ENCODE results near the gene MRPL55.

MRPL55 gene

GRCh38 chr1:228084325-228084724, 24.8 kb downstream of the MRPL55 start:
- DNase-seq (ENCODE audit: low spot score) = no peak

- no peak for DNase-seq (ENCODE audit: low spot score)
Measured at GRCh38 chr1:228083871-228084278, 25.2 kb downstream of the MRPL55 start.

GRCh38 chr1:228082918-228083870, 25.9 kb downstream of the MRPL55 start:
- DNase-seq (ENCODE audit: low spot score) = no peak

- peak; percentile 96 for DNase-seq (ENCODE audit: low spot score)
Measured at GRCh38 chr1:228082214-228082917, 26.7 kb downstream of the MRPL55 start, which contains the start of gene ARF1. Gene ARF1 (plus strand): TSS chr1:228082708. CDS start chr1:228097115, 14,407 bp downstream.

GRCh38 chr1:228081578-228082213, 27.4 kb downstream of the MRPL55 start:
- DNase-seq (ENCODE audit: low spot score) = peak; percentile 71

GRCh38 chr1:228081144-228081543, 28.0 kb downstream of the MRPL55 start:
- peak; percentile 48 for DNase-seq (ENCODE audit: low spot score)

- peak; percentile 43 for DNase-seq (ENCODE audit: low spot score)
Measured at GRCh38 chr1:228079601-228080263, 29.4 kb downstream of the MRPL55 start.

- DNase-seq (ENCODE audit: low spot score) = no peak
Measured at GRCh38 chr1:228079013-228079412, 30.1 kb downstream of the MRPL55 start.

GRCh38 chr1:228077565-228078330, 31.4 kb downstream of the MRPL55 start:
- no peak for DNase-seq (ENCODE audit: low spot score)

- no peak for DNase-seq (ENCODE audit: low spot score)
Measured at GRCh38 chr1:228076796-228077430, 32.2 kb downstream of the MRPL55 start.

GRCh38 chr1:228075801-228076271, 33.3 kb downstream of the MRPL55 start:
- no peak for DNase-seq (ENCODE audit: low spot score)

- peak; percentile 43 for DNase-seq (ENCODE audit: low spot score)
Measured at GRCh38 chr1:228074954-228075730, 34.0 kb downstream of the MRPL55 start.

GRCh38 chr1:228073857-228074545, 35.1 kb downstream of the MRPL55 start:
- DNase-seq (ENCODE audit: low spot score) = peak; percentile 62

- DNase-seq (ENCODE audit: low spot score) = peak; percentile 58
Measured at GRCh38 chr1:228073061-228073856, 35.8 kb downstream of the MRPL55 start.

- no peak for DNase-seq (ENCODE audit: low spot score)
Measured at GRCh38 chr1:228072658-228073043, 36.4 kb downstream of the MRPL55 start.

- DNase-seq (ENCODE audit: low spot score) = no peak
Measured at GRCh38 chr1:228071839-228072657, 37.1 kb downstream of the MRPL55 start.

GRCh38 chr1:228070851-228071250, 38.2 kb downstream of the MRPL55 start:
- DNase-seq (ENCODE audit: low spot score) = no peak

All from ecto neural progenitor cell (in vitro differentiated cells).